SW480 (cell line): ENCODE measurements around the gene ZBBX.

Experiments
- DNase-seq: peaks from one replicate; pipeline ENCODE4 v3.0.0-alpha.2; 2016; ENCODE audit warnings: low spot score

Gene ZBBX

GRCh38 chr3:167305340-167305890 is 74.7 kb downstream of the ZBBX start:
- no peak for DNase-seq

DNA sequence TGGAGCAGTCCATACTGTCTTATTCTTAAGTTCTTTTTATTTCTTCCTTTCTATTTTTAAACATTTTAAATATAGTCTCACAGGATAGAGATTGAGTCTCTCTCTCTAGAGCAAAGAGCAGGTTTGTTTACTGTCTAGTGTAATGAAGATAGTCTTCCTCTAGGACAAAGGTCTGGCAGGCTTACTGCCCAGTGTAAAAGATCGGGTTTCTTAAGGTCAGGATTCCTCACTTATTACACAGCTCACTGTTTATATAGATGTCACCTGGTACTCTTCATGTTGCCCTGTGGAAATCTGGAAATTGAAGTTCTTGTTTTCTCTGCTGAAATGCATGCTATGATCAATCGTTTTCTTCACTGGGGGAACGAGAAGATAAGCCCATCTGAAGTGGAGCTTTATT is 76.0 kb downstream of the ZBBX start:
- no peak for DNase-seq

DNA sequence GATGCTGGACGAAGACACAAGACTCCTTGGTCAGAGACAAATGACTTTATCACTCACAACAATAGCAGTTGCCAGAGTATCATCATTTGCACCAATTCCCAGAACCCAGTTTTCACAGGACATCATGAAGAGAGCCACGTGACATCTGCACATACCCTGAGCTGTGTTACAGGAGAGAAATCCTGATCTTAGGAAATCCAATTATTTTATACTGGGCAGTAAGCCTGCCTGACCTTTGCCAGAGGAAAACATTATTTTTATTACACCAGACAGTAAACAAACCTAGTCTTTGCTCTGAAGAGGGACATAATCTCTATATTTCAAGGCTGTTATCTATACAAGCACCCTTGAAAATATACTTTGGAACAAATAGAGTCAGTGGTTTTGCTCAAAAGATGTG is 77.4 kb downstream of the ZBBX start:
- DNase-seq, result no peak

DNA sequence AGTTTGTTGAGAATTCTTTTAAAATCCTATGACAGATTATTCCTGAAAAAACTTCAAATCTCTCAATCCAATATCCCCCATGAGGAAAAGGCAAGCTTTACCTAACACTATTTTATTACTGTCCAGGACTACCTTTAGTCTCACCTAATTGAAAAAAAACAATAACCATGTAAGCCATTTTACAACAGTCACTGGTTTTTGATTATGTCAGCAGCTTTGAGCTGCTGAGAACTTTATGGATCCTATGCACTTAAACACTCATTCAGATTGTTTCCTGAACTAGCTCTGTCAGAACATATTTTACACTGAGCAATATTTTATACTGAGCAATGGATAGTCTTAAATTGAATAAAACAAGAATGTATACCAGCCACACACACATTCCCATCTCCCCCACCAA is 79.9 kb downstream of the ZBBX start:
- DNase-seq, result no peak

DNA sequence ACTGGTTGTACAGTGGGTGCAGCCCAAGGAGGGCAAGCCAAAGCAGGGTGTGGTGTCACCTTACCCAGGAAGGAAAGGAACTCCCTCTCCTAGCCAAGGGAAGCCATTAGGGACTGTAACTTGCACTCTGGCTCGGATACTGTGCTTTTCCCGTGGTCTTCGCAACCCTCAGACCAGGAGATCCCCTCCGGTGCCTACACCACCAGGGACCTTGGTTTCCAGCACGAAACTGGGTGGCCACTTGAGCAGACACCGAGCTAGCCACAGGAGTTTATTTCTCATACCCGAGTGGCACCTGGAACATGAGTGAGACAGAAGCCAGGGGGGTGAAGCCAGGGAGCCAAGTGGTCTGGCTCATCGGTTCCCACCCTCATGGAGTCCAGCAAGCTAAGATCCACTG is 90.7 kb downstream of the ZBBX start:
- no peak for DNase-seq

DNA sequence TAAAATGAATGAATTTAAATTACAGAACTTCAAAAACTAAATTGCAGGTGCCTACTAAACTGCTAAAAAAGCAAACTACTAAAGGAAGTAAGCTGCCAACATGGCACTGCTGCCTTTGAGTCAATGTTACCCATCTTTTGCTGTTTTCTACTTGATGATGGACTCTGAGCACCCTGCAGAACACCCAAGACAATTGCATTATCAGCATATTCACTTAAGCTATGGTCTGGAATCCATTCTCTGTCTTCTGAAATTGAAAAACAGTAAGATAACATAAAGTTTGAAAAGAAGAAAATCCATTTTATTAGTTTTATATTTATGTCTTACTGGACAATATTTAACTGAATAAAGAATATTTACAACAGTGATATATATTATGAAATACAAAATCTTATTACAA is 91.4 kb downstream of the ZBBX start:
- no peak for DNase-seq

GRCh38 chr3:167287308-167287707 is 92.8 kb downstream of the ZBBX start:
- no peak for DNase-seq

DNA sequence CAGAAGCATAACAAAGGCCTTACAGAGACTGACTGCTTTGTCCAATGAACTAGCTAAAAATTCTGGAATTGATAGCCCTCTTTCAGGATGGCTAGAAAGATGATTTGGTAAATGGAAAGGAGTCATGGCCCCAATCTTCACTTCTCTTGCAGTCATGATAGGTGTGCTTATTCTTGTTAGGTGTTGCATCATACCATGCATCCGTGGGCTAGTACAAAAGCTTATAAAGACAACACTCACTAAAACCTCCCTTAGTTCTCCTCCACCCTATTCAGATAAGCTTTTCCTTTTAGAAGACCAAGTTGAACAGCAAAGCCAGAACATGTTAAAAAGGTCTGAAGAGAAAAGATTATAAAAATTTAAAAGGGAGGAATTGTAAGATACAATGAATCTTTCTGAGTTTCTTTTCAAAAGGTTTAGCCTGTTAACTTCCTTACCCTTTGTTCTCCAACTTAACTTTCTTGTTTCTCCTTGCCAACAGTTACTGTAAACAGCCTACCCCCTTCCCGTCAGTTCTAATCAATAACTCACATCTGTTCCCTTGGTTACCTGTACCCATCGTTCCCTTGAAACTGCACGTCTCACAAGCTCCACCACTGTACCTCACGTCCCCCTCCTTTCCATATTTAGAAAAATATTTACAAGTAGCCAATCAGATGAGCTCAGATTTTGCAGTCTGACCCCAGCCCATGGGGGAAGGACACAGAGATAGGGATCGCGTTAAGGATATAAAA is 105.8 kb downstream of the ZBBX start:
- DNase-seq, result no peak

- DNase-seq, result no peak
Measured at GRCh38 chr3:167253037-167253436, 127.1 kb downstream of the ZBBX start.

GRCh38 chr3:167251678-167252077 is 128.4 kb downstream of the ZBBX start:
- DNase-seq, result no peak

- no peak for DNase-seq
Measured at GRCh38 chr3:167246252-167246651, 133.8 kb downstream of the ZBBX start.

GRCh38 chr3:167241048-167241845 is 138.8 kb downstream of the ZBBX start:
- DNase-seq, result no peak

DNA sequence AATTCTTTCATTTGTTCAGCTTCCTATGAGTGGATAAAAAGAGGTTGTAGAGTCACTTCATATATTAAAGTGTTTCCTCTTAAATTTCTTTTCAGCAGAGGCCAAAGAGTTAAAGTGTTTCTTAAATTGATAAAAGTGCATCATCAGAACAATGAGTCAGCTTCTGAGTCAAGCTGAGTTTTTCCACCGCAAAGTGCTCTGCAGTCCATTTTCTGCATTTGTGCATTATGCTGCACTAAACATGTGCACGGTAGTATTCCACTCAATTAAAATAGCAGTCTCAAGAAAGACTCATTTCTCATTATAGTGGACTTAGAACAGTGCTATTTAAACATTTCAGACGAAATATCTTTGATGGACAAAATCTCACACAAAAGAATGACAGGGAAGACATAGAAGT is 152.0 kb downstream of the ZBBX start:
- no peak for DNase-seq

GRCh38 chr3:167225821-167226220 is 154.3 kb downstream of the ZBBX start:
- no peak for DNase-seq

DNA sequence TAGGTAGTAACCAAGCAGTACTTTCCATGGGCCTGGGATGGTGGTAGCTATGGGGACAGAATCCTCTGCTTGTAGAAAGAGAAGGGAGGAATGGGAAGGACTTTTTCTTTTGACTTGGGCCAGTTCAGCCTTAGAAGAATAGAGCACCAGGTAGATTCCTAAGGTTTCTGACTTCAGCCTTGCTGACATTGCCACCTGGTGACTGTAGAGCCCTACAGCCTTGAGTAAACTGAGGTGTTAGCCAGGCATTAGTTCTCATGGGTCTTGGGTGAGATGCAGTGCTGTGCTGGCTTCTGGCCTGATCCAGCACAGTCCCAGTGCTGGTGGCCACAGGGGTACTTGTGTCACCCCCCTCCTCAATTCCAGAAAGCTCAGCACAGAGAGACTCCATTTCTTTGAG is 171.1 kb downstream of the ZBBX start:
- no peak for DNase-seq

DNA sequence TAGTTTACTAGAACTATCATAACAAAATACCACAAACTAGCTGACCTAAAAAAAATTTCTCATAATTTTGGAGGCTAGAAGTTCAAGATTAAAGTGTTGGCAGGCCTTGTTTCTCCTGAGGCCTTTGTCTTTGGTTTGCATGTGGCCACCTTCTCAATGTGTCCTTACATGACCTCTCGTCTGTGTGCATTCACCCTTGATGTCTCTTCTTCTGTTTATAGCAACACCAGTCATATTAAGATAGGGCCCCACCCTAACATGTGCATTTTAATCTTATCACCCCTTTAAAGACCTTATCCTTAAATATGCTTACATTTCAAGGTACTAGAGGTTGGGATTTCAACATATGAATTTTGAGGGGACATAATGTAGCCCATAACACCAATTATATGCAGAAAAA is 177.0 kb downstream of the ZBBX start:
- no peak for DNase-seq

DNA sequence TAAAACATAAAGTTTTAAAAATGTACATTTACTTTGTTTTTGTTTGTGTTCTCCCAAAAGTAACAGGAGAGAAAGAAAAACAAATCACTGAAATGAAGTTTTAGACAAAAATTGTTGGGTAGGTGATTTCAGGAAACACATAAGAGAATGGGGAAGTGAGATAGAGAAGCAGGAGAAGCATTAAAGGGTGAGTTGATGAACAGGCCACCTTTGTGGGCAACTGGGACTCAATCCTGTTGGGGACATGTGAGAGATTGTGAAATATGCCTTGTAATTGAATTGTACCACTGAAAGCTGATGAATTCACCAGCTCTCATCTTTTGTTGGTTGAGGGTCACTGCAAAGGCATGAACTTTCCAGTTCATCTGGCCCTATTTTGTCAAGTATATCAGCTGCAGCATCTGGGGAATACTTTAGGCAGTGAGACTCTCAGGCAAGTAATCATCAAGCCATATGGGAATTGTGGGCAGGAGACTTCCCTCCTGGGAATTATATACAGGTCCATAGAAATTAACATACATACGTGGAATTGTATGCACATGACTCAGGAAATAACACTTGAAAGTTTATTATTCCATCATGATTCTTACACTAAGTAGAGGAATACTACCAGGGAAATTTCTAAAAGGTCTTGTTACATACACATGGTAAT is 181.0 kb downstream of the ZBBX start:
- no peak for DNase-seq
